ENCODE data around the gene TEX22.

Gene TEX22

GRCh38 chr14:105374389-105374788 lies 23.9 kb upstream of the TEX22 start:
- H3K9me3 ChIP-seq: no peaks in the 10 kb centered on the region
- no peaks in the 10 kb centered on the region for H3K4me1 ChIP-seq
- H3K4me3 ChIP-seq: no peak overlapping the region
- H3K27me3 ChIP-seq (ENCODE audit: low read depth): no peaks in the 10 kb centered on the region
- no peak for DNase-seq (ENCODE audit: low spot score in 2 of 2)
- no peaks in the 10 kb centered on the region; the same call in 1 of the 2 replicates for H3K36me3 ChIP-seq (replicated peaks)
- in situ Hi-C loops (cut with MboI; ENCODE audit: low sequenced_read_pairs): no loop called here

- Histone ChIP-seq H3K9me3 (no peaks in the 10 kb centered on the region), H3K4me3 (no peak overlapping the region), H3K36me3 (replicated peaks) (no peaks in the 10 kb centered on the region; the same call in none of the 2 replicates), H3K4me1 (no peaks in the 10 kb centered on the region), H3K27me3 (ENCODE audit: low read depth) (no peaks in the 10 kb centered on the region)
- DNase-seq (ENCODE audit: low spot score in 2 of 2): no peak
- in situ Hi-C loops (cut with MboI; ENCODE audit: low sequenced_read_pairs): loop anchor here (5.0 kb wide), 1 partner anchor 157 kb away; no protein-coding TSS in a partner anchor
These were observed 22.7 kb upstream of the TEX22 start for GRCh38 chr14:105375635-105376057.

DNA sequence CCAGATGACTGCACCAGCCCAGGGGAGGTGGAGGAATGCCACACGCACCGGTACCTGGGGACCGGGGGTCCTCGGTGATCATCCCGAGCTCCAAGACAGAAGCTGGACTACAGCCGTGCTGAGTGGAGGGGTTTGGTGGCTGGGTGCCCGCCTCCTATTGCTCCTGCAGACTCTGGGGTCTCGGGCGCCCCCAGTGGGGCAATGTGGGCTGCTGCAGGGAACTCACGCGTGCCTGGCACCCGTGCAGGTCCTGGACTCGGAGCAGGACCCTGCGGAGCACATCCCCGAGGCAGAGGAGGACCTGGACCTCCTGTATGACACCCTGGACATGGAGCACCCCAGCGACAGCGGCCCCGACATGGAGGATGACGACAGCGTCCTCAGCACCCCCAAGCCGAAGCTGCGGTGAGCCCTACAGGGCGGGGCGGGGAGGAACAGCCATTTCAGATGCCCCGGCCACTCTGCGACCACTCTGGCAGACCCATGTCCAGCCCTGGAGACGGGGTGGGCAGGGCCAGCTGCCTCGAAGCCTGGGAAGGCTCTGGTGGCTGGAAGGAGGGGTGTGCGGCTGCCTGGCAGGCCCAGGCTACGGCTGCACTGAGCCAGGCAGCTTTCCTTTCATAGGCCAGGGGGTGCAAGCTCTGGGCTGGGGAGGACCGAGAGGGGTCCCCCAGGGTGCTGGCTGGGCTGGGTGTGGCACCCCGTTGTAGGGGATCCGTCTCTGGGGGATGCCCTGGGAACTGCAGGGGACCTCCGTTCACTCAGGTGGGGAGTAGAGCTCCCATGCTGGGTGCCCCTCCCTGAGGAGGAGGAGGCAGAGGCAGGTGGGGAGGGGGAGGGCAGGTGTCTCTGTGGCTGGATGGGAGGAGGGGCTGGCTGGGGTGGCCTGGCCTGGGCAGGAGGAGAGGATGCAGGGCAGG lies 21.6 kb upstream of the TEX22 start:
- Histone ChIP-seq H3K4me1 (no peaks in the 10 kb centered on the region), H3K27me3 (ENCODE audit: low read depth) (no peaks in the 10 kb centered on the region), H3K4me3 (no peak overlapping the region), H3K36me3 (replicated peaks) (no peaks in the 10 kb centered on the region; the same call in 1 of the 2 replicates), H3K9me3 (no peaks in the 10 kb centered on the region)
- in situ Hi-C loops (cut with MboI; ENCODE audit: low sequenced_read_pairs): loop anchor here (5.0 kb wide), 1 partner anchor 156 kb away; no protein-coding TSS in a partner anchor
- no peak for DNase-seq (ENCODE audit: low spot score in 2 of 2)

DNA sequence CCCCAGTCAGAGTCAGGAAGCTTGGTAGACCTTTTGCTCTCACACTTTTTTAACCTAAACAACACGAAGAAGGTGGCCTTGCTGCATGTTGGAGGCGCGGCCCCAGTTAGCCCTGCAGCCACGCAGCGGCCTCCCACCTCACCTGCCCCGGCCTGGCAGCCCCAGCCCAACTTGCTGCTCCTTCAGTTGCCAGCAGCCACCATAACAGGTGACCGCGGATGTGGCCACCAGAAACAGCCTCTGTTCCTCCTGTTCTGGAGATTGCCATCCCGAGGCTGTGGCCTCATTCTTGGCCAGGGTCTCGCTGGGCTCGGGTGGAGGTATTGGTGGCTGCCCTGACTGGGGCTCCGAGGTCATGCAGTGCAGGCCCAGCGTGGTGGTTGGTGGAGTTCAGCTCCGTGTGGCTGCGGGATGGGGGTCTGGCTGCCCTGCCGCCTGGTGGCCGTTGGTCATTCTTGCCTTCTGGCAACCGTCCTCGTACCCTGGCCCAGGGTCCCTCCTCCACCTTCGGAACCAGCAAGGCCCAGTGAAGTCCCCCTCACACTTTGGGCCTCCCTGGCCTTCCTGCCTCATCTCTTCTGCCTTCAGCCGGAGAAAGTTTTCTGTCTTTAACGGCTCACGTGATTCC lies 20.7 kb upstream of the TEX22 start:
- no peak for DNase-seq (ENCODE audit: low spot score in 2 of 2)
- in situ Hi-C loops (cut with MboI; ENCODE audit: low sequenced_read_pairs): loop anchor here (5.0 kb wide), 1 partner anchor 155 kb away; no protein-coding TSS in a partner anchor
- Histone ChIP-seq H3K9me3 (no peaks in the 10 kb centered on the region), H3K4me1 (no peaks in the 10 kb centered on the region), H3K4me3 (no peak overlapping the region), H3K36me3 (replicated peaks) (no peaks in the 10 kb centered on the region; the same call in 1 of the 2 replicates), H3K27me3 (ENCODE audit: low read depth) (no peaks in the 10 kb centered on the region)

GRCh38 chr14:105378199-105378598 lies 20.1 kb upstream of the TEX22 start:
- DNase-seq (ENCODE audit: low spot score in 2 of 2): no peak

DNA sequence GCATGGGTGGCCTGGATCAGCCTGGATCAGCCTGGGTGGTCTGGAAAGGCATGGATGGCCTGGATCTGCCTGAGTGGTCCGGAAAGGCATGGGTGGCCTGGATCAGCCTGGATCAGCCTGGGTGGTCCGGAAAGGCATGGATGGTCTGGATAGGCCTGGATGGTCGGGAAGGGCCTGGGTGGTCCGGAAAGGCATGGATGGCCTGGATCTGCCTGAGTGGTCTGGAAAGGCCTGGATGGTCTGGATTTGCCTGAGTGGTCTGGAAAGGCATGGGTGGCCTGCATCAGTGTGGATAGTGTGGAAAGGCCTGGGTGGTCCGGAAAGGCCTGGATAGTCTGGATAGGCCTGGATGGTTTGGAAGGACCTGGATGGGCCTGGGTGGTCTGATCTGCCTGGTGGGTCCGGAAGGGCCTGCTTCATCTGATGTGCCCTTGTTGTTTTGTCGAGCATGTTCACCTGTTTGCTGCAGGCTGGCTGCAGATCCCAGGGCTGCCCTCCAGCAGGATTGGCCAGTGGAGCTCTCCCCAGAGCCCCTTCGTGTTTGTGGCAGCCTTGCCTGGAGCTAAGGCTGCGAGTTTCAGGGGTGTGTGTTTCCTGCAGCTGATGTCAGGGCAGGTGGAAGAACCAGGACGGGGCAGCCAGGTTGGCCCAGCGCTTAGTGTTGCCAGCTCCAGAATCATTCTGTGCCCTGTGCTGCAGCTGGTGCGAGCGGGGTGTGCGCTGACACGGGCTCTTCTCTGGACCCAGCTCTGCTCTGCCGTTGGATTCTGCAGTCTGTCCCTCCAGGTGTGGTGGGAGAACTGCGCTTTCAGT lies 19.3 kb upstream of the TEX22 start:
- Histone ChIP-seq H3K9me3 (no peaks in the 10 kb centered on the region), H3K36me3 (replicated peaks) (no peaks in the 10 kb centered on the region; the same call in none of the 2 replicates), H3K4me3 (no peak overlapping the region), H3K4me1 (no peaks in the 10 kb centered on the region), H3K27me3 (ENCODE audit: low read depth) (no peaks in the 10 kb centered on the region)
- in situ Hi-C loops (cut with MboI; ENCODE audit: low sequenced_read_pairs): loop anchor here (5.0 kb wide), 1 partner anchor 153 kb away; no protein-coding TSS in a partner anchor
- DNase-seq (ENCODE audit: low spot score in 2 of 2): no peak

More at GRCh38 chr14:105378199-105378598, 20.1 kb upstream of the TEX22 start:
- no peak overlapping the region for H3K4me3 ChIP-seq
- H3K36me3 ChIP-seq (replicated peaks): no peaks in the 10 kb centered on the region; the same call in 1 of the 2 replicates
- H3K9me3 ChIP-seq: no peaks in the 10 kb centered on the region
- in situ Hi-C loops (cut with MboI; ENCODE audit: low sequenced_read_pairs): loop anchor here (5.0 kb wide), 1 partner anchor 154 kb away; no protein-coding TSS in a partner anchor
- H3K27me3 ChIP-seq (ENCODE audit: low read depth): no peaks in the 10 kb centered on the region
- H3K4me1 ChIP-seq: no peaks in the 10 kb centered on the region

GRCh38 chr14:105379946-105380345 lies 18.4 kb upstream of the TEX22 start:
- H3K9me3 ChIP-seq: no peaks in the 10 kb centered on the region
- H3K27me3 ChIP-seq (ENCODE audit: low read depth): no peaks in the 10 kb centered on the region
- no peak for DNase-seq (ENCODE audit: low spot score in 2 of 2)
- H3K36me3 ChIP-seq (replicated peaks): peaks cover 2% of the 10 kb centered on the region
- in situ Hi-C loops (cut with MboI; ENCODE audit: low sequenced_read_pairs): loop anchor here (5.0 kb wide), 1 partner anchor 152 kb away; no protein-coding TSS in a partner anchor
- H3K4me3 ChIP-seq: no peak overlapping the region
- no peaks in the 10 kb centered on the region for H3K4me1 ChIP-seq

GRCh38 chr14:105380756-105381155 lies 17.6 kb upstream of the TEX22 start:
- Histone ChIP-seq H3K36me3 (replicated peaks) (peaks cover 3% of the 10 kb centered on the region), H3K4me3 (no peak overlapping the region), H3K4me1 (no peaks in the 10 kb centered on the region), H3K27me3 (ENCODE audit: low read depth) (no peaks in the 10 kb centered on the region), H3K9me3 (no peaks in the 10 kb centered on the region)
- DNase-seq (ENCODE audit: low spot score in 2 of 2): no peak
- in situ Hi-C loops (cut with MboI; ENCODE audit: low sequenced_read_pairs): no loop called here

DNA sequence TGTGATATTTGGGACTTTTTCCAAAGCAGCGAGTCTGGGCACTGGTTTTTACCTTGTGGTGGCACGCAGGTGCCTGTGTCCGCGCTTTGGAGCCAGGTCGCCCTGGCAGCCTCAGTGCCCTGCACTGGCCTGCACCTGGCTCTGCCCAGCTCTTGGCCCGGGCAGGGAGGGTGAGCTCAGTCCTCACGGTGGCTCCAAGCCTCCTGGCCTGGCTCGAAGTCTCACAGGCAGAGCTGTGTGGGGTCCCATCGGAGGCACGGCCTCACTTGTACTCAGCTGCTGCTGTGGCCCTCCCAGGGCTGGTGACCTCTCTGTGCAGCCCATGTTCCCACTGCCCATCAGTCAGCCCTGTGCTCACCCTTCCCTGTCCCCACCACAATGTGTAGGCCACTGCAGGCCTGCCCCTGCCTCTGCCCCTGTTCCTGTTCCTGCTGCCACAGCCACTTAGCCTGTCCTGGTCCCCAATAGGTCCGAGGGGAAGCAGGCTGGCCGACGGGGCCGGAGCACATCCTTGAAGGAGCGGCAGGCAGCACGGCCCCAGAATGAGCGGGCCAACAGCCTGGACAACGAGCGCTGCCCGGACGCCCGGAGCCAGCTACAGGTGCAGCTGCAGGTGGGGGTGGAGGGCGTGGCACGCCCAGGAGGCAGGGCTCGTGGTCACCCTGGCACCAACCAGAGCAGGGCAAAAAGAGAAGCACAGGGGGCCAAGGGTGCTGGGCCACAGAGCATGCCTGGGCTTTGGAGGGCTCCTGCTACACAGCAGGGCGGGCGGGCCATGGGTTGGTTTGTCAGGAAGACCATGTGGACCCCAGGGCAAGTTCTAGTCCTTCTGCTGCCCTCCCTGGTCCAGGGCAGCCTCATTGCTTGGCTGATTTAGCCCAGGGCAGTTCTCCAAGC lies 16.6 kb upstream of the TEX22 start:
- no peaks in the 10 kb centered on the region for H3K9me3 ChIP-seq
- no peaks in the 10 kb centered on the region for H3K4me1 ChIP-seq
- in situ Hi-C loops (cut with MboI; ENCODE audit: low sequenced_read_pairs): no loop called here
- peaks cover 3% of the 10 kb centered on the region for H3K36me3 ChIP-seq (replicated peaks)
- no peak for DNase-seq (ENCODE audit: low spot score in 2 of 2)
- no peak overlapping the region for H3K4me3 ChIP-seq
- H3K27me3 ChIP-seq (ENCODE audit: low read depth): no peaks in the 10 kb centered on the region

DNA sequence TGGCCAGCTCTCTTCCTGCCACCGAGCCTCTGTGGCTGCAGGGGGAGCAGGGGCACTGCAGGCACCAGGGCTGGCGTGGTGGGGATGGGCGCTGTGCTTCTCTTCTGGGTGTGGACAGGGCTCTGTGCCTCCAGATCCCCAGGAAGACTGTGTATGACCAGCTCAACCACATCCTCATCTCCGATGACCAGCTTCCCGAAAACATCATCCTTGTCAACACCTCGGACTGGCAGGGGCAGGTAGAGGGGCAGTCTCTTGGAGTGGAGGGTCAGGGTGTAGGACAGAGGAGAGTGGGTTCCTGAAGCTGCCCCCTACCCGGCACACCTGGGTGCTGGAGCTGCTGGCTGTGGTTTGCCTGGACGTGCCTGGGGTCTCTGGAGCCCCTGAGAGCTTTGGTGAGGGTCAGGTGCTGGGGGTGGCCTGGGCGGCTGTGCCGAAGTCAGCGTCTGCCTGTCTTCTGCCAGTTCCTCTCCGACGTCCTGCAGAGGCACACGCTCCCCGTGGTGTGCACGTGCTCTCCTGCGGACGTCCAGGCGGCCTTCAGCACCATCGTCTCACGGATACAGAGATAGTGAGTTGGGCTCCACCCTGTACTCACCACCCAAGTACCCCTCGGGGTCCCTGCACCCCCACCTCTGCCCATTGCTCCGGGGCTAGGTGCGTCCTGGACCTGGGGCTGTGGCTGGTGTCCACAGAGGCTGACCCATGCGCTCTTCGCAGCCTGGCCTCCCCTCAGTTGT lies 15.8 kb upstream of the TEX22 start:
- peaks cover 3% of the 10 kb centered on the region for H3K36me3 ChIP-seq (replicated peaks)

DNA sequence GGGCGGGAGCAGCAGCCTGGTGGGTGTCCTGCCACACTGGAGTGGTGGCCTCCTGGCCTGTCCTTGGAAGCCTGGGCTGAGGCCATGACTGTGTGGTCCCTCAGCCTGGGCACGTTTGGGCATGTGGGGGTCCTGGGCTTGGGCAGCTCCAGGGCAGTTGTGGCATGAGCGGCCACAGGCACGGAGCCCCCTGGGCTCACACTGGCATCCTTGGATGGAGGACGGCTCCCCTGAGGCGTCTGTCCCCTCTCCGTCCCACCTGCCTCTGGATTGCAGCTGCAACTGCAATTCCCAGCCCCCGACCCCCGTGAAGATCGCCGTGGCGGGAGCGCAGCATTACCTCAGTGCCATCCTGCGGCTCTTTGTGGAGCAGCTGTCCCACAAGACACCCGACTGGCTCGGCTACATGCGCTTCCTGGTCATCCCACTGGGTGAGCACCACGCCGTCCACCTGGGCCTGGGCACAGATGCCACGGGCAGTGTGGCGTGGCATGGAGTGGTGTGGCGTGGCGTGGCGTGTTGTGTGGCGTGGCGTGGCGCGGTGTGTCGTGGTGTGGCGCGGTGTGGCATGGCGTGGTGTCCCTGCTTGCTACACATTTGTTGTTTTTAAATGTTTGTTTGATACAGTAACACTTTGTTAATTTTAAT lies 15.1 kb upstream of the TEX22 start:
- in situ Hi-C loops (cut with MboI; ENCODE audit: low sequenced_read_pairs): no loop called here
- DNase-seq (ENCODE audit: low spot score in 2 of 2): no peak
- no peaks in the 10 kb centered on the region for H3K9me3 ChIP-seq
- peaks cover 3% of the 10 kb centered on the region for H3K36me3 ChIP-seq (replicated peaks)
- no peaks in the 10 kb centered on the region for H3K4me1 ChIP-seq
- H3K4me3 ChIP-seq: no peak overlapping the region
- H3K27me3 ChIP-seq (ENCODE audit: low read depth): no peaks in the 10 kb centered on the region

More for the DNA sequence above, 15.8 kb upstream of the TEX22 start:
- in situ Hi-C loops (cut with MboI; ENCODE audit: low sequenced_read_pairs): no loop called here
- H3K27me3 ChIP-seq (ENCODE audit: low read depth): no peaks in the 10 kb centered on the region
- no peaks in the 10 kb centered on the region for H3K9me3 ChIP-seq
- no peaks in the 10 kb centered on the region for H3K4me1 ChIP-seq
- no peak for DNase-seq (ENCODE audit: low spot score in 2 of 2)
- H3K4me3 ChIP-seq: no peak overlapping the region

Data from HAP-1 (cell line).